ENCODE data around the gene LDHD. TPM values are rescaled to one million over a fixed set of nuclear protein-coding genes. Genes with fewer than 3 reads are reported as not detected.
"Not testable (repeated sequence)": the region's sequence is repeated elsewhere in the genome, so short reads cannot be mapped to it uniquely, and the experiment has no call there.

Gene LDHD
- total RNA-seq, 1 donor, result 3.6 TPM

DNA sequence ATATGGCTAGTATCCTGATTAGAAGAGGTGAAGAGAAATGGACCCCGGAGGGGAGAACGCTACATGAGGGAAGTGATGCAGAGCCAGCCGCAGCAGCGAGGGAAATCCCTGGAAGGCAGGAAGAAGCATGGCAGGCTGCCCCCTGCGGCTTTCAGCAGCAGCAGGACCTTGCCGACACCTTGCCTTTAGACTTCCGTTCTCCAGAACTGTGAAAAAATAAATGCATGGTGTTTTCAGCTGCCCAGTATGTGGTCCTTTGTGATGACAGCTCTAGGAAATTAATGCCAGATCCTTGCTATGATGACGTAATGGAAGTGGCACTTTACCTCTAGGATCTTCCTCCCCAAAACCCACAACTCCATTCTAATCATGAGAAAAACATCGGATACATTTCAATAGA lies 22.1 kb upstream of the LDHD start:
- no peaks in the 10 kb centered on the region for H4K20me1 ChIP-seq (ENCODE audit: insufficient read depth, low read length)
- H3K4me2 ChIP-seq (ENCODE audit: insufficient read depth, low read length), result no peak overlapping the region
- no peaks in the 10 kb centered on the region for H3K27me3 ChIP-seq (ENCODE audit: insufficient read depth, low read length)
- no peaks in the 10 kb centered on the region for H3K79me2 ChIP-seq (ENCODE audit: insufficient read depth, low read length)
- no peaks in the 10 kb centered on the region for H3K9me3 ChIP-seq (ENCODE audit: low read depth, low read length)
- no peak overlapping the region for H2AFZ ChIP-seq (ENCODE audit: low read length)
- H3K4me1 ChIP-seq (ENCODE audit: insufficient read depth, low read length), result no peaks in the 10 kb centered on the region
- peak; percentile 37 for DNase-seq (ENCODE audit: insufficient read length, low spot score, missing footprints)
- TF ChIP-seq, protein P1, sequence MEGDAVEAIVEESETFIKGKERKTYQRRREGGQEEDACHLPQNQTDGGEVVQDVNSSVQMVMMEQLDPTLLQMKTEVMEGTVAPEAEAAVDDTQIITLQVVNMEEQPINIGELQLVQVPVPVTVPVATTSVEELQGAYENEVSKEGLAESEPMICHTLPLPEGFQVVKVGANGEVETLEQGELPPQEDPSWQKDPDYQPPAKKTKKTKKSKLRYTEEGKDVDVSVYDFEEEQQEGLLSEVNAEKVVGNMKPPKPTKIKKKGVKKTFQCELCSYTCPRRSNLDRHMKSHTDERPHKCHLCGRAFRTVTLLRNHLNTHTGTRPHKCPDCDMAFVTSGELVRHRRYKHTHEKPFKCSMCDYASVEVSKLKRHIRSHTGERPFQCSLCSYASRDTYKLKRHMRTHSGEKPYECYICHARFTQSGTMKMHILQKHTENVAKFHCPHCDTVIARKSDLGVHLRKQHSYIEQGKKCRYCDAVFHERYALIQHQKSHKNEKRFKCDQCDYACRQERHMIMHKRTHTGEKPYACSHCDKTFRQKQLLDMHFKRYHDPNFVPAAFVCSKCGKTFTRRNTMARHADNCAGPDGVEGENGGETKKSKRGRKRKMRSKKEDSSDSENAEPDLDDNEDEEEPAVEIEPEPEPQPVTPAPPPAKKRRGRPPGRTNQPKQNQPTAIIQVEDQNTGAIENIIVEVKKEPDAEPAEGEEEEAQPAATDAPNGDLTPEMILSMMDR (IDR thresholded peaks at IDR 0.05; ENCODE audit: extremely low read depth, low read depth, low read length), result no peak
- no peaks in the 10 kb centered on the region for H3K36me3 ChIP-seq (ENCODE audit: insufficient read depth, low read length)
- no peak overlapping the region for H3K4me3 ChIP-seq (ENCODE audit: insufficient read depth, low read length)
- no peak overlapping the region for H3K27ac ChIP-seq (ENCODE audit: low read depth, low read length)

DNA sequence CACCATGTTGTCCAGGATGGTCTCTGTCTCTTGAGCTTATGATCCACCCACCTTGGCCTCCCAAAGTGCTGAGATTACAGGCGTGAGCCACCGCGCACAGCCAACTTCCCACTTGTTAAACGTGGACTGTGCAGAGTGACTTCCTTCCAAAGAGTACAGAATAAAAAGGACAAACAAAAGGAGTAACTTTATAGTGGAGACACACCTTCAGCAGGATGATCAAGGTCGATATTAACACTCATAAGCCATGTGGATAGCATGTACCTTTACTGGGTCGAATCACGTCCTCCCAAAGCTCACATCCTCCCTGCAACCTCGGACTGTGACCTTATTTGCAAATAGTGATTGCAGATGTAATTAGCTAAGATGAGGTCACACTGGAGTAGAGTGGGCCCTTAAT lies 21.7 kb upstream of the LDHD start:
- no peak overlapping the region for H3K27ac ChIP-seq (ENCODE audit: low read depth, low read length)
- no peak for DNase-seq (ENCODE audit: insufficient read length, low spot score, missing footprints)
- no peaks in the 10 kb centered on the region for H3K9me3 ChIP-seq (ENCODE audit: low read depth, low read length)
- H2AFZ ChIP-seq (ENCODE audit: low read length), result no peak overlapping the region
- no peak overlapping the region for H3K4me3 ChIP-seq (ENCODE audit: insufficient read depth, low read length)
- H3K36me3 ChIP-seq (ENCODE audit: insufficient read depth, low read length), result no peaks in the 10 kb centered on the region
- no peaks in the 10 kb centered on the region for H3K79me2 ChIP-seq (ENCODE audit: insufficient read depth, low read length)
- no peaks in the 10 kb centered on the region for H4K20me1 ChIP-seq (ENCODE audit: insufficient read depth, low read length)
- no peak overlapping the region for H3K4me2 ChIP-seq (ENCODE audit: insufficient read depth, low read length)
- H3K4me1 ChIP-seq (ENCODE audit: insufficient read depth, low read length), result no peaks in the 10 kb centered on the region
- no peaks in the 10 kb centered on the region for H3K27me3 ChIP-seq (ENCODE audit: insufficient read depth, low read length)
- TF ChIP-seq, protein P1 (IDR thresholded peaks at IDR 0.05; ENCODE audit: extremely low read depth, low read depth, low read length), result no peak

DNA sequence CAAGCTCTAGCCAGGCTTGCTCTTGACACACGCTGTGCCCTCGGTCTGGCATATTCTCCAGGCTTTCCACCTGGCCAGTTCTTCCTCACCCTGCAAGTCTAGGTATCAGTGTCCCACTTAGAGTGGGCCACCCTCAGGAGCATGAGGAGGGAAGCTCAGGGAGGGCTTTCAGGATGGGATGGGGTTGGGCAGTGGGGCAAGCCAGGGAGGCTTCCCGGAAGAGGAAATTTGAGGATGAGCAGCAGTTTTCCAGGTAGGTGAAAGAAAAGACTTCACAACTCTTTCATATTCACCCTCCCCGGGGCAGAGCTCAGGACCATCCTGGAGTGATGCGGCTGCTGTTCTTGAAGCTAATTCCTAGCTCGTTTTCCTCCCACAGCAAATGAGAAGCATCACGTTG lies 14.5 kb upstream of the LDHD start:
- TF ChIP-seq, protein P1 (IDR thresholded peaks at IDR 0.05; ENCODE audit: extremely low read depth, low read depth, low read length), result no peak
- H3K4me2 ChIP-seq (ENCODE audit: insufficient read depth, low read length), result no peak overlapping the region
- DNase-seq (ENCODE audit: insufficient read length, low spot score, missing footprints), result no peak
- no peaks in the 10 kb centered on the region for H4K20me1 ChIP-seq (ENCODE audit: insufficient read depth, low read length)
- H3K4me1 ChIP-seq (ENCODE audit: insufficient read depth, low read length), result no peaks in the 10 kb centered on the region
- H3K27ac ChIP-seq (ENCODE audit: low read depth, low read length), result no peak overlapping the region
- H3K4me3 ChIP-seq (ENCODE audit: insufficient read depth, low read length), result no peak overlapping the region
- H3K9me3 ChIP-seq (ENCODE audit: low read depth, low read length), result peaks cover 3% of the 10 kb centered on the region
- no peaks in the 10 kb centered on the region for H3K79me2 ChIP-seq (ENCODE audit: insufficient read depth, low read length)
- no peak overlapping the region for H2AFZ ChIP-seq (ENCODE audit: low read length)
- no peaks in the 10 kb centered on the region for H3K27me3 ChIP-seq (ENCODE audit: insufficient read depth, low read length)
- H3K36me3 ChIP-seq (ENCODE audit: insufficient read depth, low read length), result no peaks in the 10 kb centered on the region

DNA sequence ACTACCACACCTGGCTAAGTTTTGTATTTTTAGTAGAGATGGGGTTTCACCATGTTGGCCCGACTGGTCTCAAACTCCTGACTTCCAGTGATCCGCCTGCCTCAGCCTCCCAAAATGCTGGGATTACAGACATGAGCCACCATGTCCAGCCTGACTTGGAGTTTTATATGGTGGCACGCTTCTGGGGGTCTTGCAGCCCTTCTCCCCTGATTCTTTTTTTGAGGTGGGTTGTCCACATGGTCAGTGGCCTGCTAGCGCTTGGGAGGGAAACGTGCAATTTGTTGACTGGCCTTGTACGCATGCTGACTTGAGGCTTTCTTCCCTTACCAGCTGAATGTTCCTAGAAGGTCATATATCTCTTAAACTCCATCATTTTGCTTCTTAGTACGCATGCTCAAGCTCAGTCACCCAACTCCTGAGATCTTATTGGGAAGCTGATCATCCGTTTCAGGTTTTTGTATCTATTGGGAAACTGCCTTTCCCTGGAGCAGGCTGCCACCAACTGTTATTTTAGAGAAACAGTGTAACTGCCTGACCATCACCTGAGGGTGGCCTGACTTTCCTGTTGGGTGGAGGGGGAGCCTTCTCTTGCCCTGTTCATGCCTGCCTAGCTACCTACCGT lies 13.7 kb upstream of the LDHD start:
- no peaks in the 10 kb centered on the region for H3K36me3 ChIP-seq (ENCODE audit: insufficient read depth, low read length)
- no peak overlapping the region for H3K27ac ChIP-seq (ENCODE audit: low read depth, low read length)
- H3K4me3 ChIP-seq (ENCODE audit: insufficient read depth, low read length), result no peak overlapping the region
- peaks cover 3% of the 10 kb centered on the region for H3K9me3 ChIP-seq (ENCODE audit: low read depth, low read length)
- no peaks in the 10 kb centered on the region for H3K79me2 ChIP-seq (ENCODE audit: insufficient read depth, low read length)
- H3K4me2 ChIP-seq (ENCODE audit: insufficient read depth, low read length), result no peak overlapping the region
- no peaks in the 10 kb centered on the region for H3K27me3 ChIP-seq (ENCODE audit: insufficient read depth, low read length)
- DNase-seq (ENCODE audit: insufficient read length, low spot score, missing footprints), result no peak
- TF ChIP-seq, protein P1 (IDR thresholded peaks at IDR 0.05; ENCODE audit: extremely low read depth, low read depth, low read length), result no peak
- H4K20me1 ChIP-seq (ENCODE audit: insufficient read depth, low read length), result no peaks in the 10 kb centered on the region
- H3K4me1 ChIP-seq (ENCODE audit: insufficient read depth, low read length), result no peaks in the 10 kb centered on the region
- H2AFZ ChIP-seq (ENCODE audit: low read length), result no peak overlapping the region

DNA sequence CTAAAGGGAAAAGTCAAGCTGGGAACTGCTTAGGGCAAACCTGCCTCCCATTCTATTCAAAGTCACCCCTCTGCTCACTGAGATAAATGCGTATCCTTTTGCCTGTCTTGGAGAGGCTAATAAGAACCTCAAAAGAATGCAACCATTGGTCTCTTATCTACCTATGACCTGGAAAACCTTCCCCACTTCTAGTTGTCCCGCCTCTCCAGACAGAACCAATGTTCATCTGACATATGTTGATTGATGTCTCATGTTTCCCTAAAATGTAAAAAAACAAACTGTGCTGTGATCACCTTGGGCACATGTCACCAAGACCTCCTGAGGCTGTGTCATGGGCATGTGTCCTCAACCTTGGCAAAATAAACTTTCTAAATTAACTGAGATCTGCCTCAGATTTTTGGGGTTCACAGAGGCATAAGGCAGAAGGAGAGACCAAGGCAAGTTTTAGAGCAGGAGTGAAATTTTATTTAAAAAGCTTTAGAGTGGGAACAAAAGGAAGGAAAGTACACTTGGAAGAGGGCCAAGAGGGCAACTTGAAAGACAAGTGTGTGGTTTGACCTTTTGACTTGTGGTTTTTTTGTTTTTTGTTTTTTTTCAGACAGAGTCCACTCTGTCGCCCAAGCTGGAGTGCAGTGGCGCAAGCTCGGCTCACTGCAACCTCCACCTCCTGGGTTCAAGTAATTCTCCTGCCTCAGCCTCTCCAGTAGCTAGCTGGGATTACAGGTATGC lies 13.0 kb upstream of the LDHD start:
- not testable (repeated sequence) for H3K27ac ChIP-seq (ENCODE audit: low read depth, low read length); H3K4me1 ChIP-seq (ENCODE audit: insufficient read depth, low read length); H3K79me2 ChIP-seq (ENCODE audit: insufficient read depth, low read length); H3K36me3 ChIP-seq (ENCODE audit: insufficient read depth, low read length); H3K27me3 ChIP-seq (ENCODE audit: insufficient read depth, low read length); H3K4me2 ChIP-seq (ENCODE audit: insufficient read depth, low read length); H3K4me3 ChIP-seq (ENCODE audit: insufficient read depth, low read length); H3K9me3 ChIP-seq (ENCODE audit: low read depth, low read length); DNase-seq (ENCODE audit: insufficient read length, low spot score, missing footprints); H4K20me1 ChIP-seq (ENCODE audit: insufficient read depth, low read length); H2AFZ ChIP-seq (ENCODE audit: low read length)

All from osteoblast (primary cell).